HepG2 (cell line): ENCODE data around the gene GZF1. TPM values are rescaled to one million over a fixed set of nuclear protein-coding genes. Genes with fewer than 3 reads are reported as not detected.

Experiments used
- AHDC1 ChIP-seq: sonication (generic); formaldehyde crosslinking; IDR thresholded peaks from 2 replicates; pipeline ENCODE4 v1.5.1; 2020; ENCODE audit warnings: mild to moderate bottlenecking, missing genetic modification reagents, borderline replicate concordance
- ARHGAP35 ChIP-seq: sonication (generic); formaldehyde crosslinking; IDR thresholded peaks from 2 replicates; pipeline ENCODE4 v1.9.0; 2022; ENCODE audit warnings: mild to moderate bottlenecking, inconsistent platforms, moderate library complexity, missing genetic modification reagents, borderline replicate concordance
- CREB1 ChIP-seq, 2 experiments: fragments of 450-650 bp in 1 of 2; IDR thresholded peaks; 2 replicates each; pipeline ENCODE4 v1.6.1; 2016 to 2017; ENCODE audit warnings: control low read depth in 1 of 2, mild to moderate bottlenecking in 1 of 2, missing compliant biosample characterization in 1 of 2, missing genetic modification characterization in 1 of 2
- FOXC1 ChIP-seq: sonication (generic); formaldehyde crosslinking; IDR thresholded peaks from 2 replicates; pipeline ENCODE4 v1.8.0; 2022; ENCODE audit warnings: mild to moderate bottlenecking, missing genetic modification reagents, borderline replicate concordance
- SIX4 ChIP-seq: sonication (generic); formaldehyde crosslinking; IDR thresholded peaks from 2 replicates; pipeline ENCODE4 v1.4.0; 2020; ENCODE audit warnings: missing genetic modification reagents
- SNAPC4 ChIP-seq: sonication (generic); formaldehyde crosslinking; IDR thresholded peaks from 2 replicates; pipeline ENCODE4 v1.4.0; 2020; ENCODE audit warnings: mild to moderate bottlenecking, missing genetic modification reagents
- YEATS2 ChIP-seq: sonication (generic); formaldehyde crosslinking; IDR thresholded peaks from 2 replicates; pipeline ENCODE4 v1.4.0; 2020; ENCODE audit warnings: missing genetic modification reagents, borderline replicate concordance
- ZBTB44 ChIP-seq: sonication (generic); formaldehyde crosslinking; IDR thresholded peaks from 2 replicates; pipeline ENCODE4 v1.4.0; 2020; ENCODE audit warnings: missing genetic modification reagents
- ZEB1 ChIP-seq: IDR thresholded peaks from 2 replicates; pipeline ENCODE4 v1.6.1; 2012; ENCODE audit warnings: mild to moderate bottlenecking, low read depth, inconsistent platforms; ENCODE audit not compliant: insufficient replicate concordance
- ZNF10 ChIP-seq: sonication (generic); formaldehyde crosslinking; IDR thresholded peaks from 2 replicates; pipeline ENCODE4 v1.4.0; 2020; ENCODE audit warnings: mild to moderate bottlenecking, low read depth, missing genetic modification reagents, borderline replicate concordance
- polyA plus RNA-seq, 8 experiments: library from polyadenylated mRNA; depleted of rRNA in 3 of 8; stranded (reverse) in 7 of 8; unstranded in 1 of 8; fragments of >200 nt; fragmentation: Illumina TruSeq in 4 of 8; extraction: Trizol in 4 of 8; gene quantifications; 2 replicates each; pipeline versions ENCODE4 v1.2.1 to v1.2.3, GENCODE V29; 2011 to 2016; ENCODE audit warnings: low read depth in 4 of 8, missing spikeins in 1 of 8, mixed read lengths in 1 of 8; ENCODE audit not compliant: insufficient read depth in 1 of 8
- total RNA-seq, 5 experiments: library from RNA; depleted of rRNA; stranded (reverse); fragments of >200 nt; fragmentation: Illumina TruSeq; extraction: Trizol; gene quantifications; 2 replicates each; pipeline ENCODE4 v1.2.3, GENCODE V29; 2016; ENCODE audit warnings: low read depth in 1 of 5
- TF ChIP-seq, protein P1 (sequence below): sonication (generic); formaldehyde crosslinking; conservative IDR thresholded peaks from 2 replicates; pipeline ENCODE4 v1.4.0; 2020; ENCODE audit warnings: missing genetic modification reagents

The GZF1 gene
- total and polyA plus RNA-seq, 2 of the 13 experiments (the other 11 are each of a cell fraction or from before 2014, with no cell fraction given): 16.9 to 26.0 TPM

DNA sequence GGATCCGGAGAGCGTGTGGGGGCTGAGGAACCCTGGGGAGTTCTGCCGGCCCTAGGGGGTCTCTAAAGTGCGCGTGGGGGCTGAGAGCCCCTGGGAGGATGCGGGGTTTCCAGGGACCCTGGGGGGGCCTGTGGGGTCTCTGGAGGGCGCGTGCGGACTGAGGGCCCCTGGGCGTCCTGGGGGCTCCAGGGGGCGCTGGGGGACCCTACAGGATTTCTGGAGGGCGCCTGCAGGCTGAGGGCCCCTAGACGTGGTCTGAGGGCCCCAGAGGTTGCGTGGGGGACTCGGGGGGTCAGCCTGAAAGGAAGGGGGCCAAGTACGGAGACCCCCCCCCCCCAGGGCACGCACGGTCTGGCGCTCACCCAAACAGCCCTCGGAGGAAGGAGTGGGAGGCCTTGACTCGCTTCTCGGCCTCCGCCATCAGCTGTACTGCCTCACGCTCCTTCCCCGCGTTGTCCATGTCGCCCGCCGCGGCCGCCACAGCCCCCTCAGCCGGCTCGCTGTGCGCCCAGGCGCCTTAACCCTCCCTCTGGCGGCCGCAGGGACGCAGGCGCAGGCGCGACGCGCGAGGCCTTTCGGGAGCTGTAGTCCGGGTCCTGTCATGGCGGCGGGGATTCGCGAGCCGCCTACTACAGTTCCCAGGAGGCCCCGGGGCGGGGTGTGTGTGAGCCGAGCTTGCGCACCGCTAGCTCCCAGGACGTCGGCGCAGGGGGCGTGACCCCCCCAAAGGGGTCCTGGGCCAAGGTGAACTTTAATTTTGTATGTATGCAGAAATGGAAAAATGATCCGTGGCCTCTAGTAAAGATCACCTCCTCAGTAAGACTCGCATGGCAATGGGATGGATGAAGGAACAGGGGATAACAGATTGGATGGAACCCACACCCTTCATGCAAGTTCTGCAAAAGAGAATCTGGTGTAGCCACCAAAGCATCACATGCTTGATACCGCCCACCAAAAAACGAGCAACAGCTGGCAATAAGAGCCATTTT is 59.3 kb downstream of the GZF1 start, which contains the start of gene NAPB (continued):
- peak; percentile 77 for TF ChIP-seq CREB1 (IDR thresholded peaks at IDR 0.05)
- TF ChIP-seq CREB1 (CRISPR knock-in tag; IDR thresholded peaks at IDR 0.05): no peak
- peak; percentile 87; the same call in 1 of the 2 replicates for TF ChIP-seq YEATS2 (CRISPR knock-in tag)
- TF ChIP-seq SNAPC4: no peak
- peak; percentile 87 for TF ChIP-seq FOXC1 (CRISPR knock-in tag)
- TF ChIP-seq AHDC1 (CRISPR knock-in tag): peak; percentile 70; the same call in 1 of the 2 replicates
- no peak for TF ChIP-seq ZEB1
- TF ChIP-seq ZNF10 (CRISPR knock-in tag): no peak
- TF ChIP-seq, protein P1, sequence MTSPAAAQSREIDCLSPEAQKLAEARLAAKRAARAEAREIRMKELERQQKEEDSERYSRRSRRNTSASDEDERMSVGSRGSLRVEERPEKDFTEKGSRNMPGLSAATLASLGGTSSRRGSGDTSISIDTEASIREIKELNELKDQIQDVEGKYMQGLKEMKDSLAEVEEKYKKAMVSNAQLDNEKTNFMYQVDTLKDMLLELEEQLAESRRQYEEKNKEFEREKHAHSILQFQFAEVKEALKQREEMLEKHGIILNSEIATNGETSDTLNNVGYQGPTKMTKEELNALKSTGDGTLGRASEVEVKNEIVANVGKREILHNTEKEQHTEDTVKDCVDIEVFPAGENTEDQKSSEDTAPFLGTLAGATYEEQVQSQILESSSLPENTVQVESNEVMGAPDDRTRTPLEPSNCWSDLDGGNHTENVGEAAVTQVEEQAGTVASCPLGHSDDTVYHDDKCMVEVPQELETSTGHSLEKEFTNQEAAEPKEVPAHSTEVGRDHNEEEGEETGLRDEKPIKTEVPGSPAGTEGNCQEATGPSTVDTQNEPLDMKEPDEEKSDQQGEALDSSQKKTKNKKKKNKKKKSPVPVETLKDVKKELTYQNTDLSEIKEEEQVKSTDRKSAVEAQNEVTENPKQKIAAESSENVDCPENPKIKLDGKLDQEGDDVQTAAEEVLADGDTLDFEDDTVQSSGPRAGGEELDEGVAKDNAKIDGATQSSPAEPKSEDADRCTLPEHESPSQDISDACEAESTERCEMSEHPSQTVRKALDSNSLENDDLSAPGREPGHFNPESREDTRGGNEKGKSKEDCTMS (CRISPR knock-in tag): no peak
- TF ChIP-seq ZBTB44: no peak; the same call in 1 of the 2 replicates
- no peak for TF ChIP-seq SIX4 (CRISPR knock-in tag)
- peak; percentile 93 for TF ChIP-seq ARHGAP35 (CRISPR knock-in tag)
